NCI-H2107 (cell line): Measurements from ENCODE around the gene ZDHHC4.
"Not testable (repeated sequence)": the region's sequence is repeated elsewhere in the genome, so short reads cannot be mapped to it uniquely, and the experiment has no call there.

ENCODE experiments used
- DNase-seq: peaks from one replicate; lab custom pipeline; 2025; lab: John Stamatoyannopoulos, UW

Gene ZDHHC4

DNA sequence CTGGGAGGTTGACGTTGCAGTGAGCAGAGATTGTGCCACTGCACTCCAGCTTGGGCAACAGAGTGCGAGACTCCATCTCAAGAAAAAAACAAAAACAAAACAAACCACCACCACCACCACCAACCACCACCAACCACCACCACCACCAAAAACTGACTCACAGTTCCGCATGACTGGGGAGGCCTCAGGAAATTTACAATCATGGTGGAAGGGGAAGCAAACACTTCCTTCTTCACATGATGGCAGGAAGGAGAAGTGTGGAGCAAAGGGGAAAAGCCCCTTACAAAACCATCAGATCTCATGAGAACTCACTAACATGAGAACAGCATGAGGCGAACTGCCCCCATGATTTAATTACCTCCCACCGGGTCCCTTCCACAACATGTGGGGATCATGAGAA is 57.7 kb downstream of the ZDHHC4 start:
- not testable (repeated sequence) for DNase-seq

DNA sequence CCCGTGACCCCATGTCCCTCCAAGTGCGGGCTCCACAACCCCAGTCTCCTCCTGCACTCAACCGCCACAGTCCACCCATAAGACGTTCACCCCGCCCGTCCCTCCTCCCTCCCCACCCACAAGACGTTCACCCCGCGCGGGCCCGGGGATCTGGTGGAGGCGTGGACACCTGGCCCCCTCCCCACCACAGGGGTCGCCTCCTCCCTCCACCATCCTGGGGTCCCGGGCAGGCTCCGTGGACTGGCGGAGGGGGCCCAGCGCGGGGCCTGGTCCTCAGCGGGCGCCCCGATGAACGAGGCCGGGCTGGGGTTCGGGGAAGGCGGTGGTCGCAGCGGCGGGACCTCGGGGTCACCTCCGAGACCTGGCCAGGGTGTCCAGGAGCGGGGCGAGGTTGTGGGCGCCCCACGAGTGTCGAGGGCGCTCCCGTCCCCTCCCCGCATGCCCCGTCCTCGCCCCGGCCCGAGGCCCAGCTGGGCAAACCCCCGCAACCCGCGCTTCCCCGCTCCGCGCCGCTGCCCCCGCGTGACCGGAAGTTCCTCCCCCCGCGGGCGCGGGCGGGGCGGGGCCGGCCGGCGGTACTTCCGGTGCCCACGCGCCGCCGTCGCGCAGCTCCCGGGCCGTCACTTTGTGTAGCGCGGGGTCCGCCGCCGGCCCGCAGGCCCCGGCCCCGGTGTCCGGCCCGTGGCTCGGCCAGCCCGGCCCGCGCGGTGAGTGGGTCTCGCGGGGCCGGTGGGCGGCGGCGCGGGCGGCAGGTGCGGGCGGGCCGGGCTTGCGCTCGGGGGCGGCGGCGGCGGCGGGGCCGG is 59.7 kb downstream of the ZDHHC4 start, which contains the start of gene ZNF316:
TSS of gene ZNF316 (plus strand) at position 578 of the 803 bp plus-strand sequence. CDS start 5,092 bp downstream, outside the sequence.
- DNase-seq = no peak

DNA sequence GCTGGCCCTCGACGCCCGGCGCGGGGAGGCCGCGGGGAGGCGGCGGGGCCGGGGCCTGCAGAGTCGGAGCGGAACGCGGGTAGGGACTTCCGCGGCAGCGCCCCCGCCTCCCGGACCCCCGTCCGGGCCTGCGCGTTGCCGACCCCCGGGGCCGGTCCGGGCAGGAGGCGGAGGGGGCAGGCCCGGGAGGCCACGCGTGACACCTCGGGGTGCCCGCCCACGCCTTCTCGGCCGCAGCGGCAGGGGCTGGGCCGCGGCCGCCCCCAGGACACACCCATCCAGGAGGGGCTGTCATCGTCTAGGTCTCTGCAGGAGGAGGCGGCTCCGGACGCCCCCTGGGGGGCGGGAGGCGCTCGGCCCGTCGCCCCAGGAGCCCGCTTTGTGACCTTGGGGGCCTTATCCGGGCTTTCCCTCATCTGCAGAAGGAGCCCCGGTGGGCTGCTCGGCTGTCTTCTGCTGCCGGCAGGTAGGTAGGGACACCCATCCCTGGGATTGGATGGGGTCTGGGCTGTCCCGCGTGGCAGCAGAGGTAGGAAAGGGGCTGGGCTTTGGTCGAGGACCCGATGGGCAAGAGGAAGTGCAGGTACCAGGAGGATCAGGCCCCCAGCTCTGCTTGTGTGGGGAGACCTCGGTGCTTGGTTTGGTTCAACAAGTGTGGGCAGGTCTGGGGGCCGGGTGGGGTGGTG is 60.4 kb downstream of the ZDHHC4 start:
- no peak for DNase-seq
